ENCODE results near the gene TCF4. TPM values are rescaled to one million over a fixed set of nuclear protein-coding genes. Genes with fewer than 3 reads are reported as not detected.

The TCF4 gene
- total and polyA plus RNA-seq, 4 donors: 14.3 to 356 (median 73.0) TPM

- Histone ChIP-seq H3K9ac (ENCODE audit: insufficient read depth in 1 of 2, low read length in 2 of 2) (no peak overlapping the region), H3K27me3 (ENCODE audit: control insufficient read depth in 3 of 3, insufficient read depth in 3 of 3, low read length in 2 of 3) (no peaks in the 10 kb centered on the region), H3K4me3 (no peak overlapping the region), H3K36me3 (ENCODE audit: control insufficient read depth in 4 of 4, insufficient read depth in 4 of 4, low read length in 4 of 4) (no peaks in the 10 kb centered on the region), H3K9me3 (ENCODE audit: control insufficient read depth in 4 of 4, insufficient read depth in 3 of 4, low read length in 3 of 4) (no peaks in the 10 kb centered on the region), H3K27ac (ENCODE audit: low read depth in 1 of 2, low read length in 1 of 2) (no peak overlapping the region), H3K4me1 (ENCODE audit: control insufficient read depth in 5 of 5, insufficient read depth in 5 of 5, low read length in 5 of 5) (peaks cover 0 to 18% (median 7%) of the 10 kb centered on the region in 5 donors)
- ATAC-seq (ENCODE audit: insufficient read depth, low FRiP score) (no peak), DNase-seq (no peak)
- TF ChIP-seq CTCF (IDR thresholded peaks at IDR 0.05; ENCODE audit: control extremely low read depth, extremely low read depth): no peak
- WGBS, 2 donors: 91 to 94% methylated on average over 3 of the region's 3 CpGs
These were observed 235.8 kb downstream of the TCF4 start for GRCh38 chr18:55351980-55352714.

GRCh38 chr18:55351241-55351691 is 236.7 kb downstream of the TCF4 start:
- Histone ChIP-seq H3K27ac (ENCODE audit: low read depth in 1 of 2, low read length in 1 of 2) (no peak overlapping the region), H3K4me1 (ENCODE audit: control insufficient read depth in 5 of 5, insufficient read depth in 5 of 5, low read length in 5 of 5) (peaks cover 0 to 18% (median 7%) of the 10 kb centered on the region in 5 donors), H3K9ac (ENCODE audit: insufficient read depth in 1 of 2, low read length in 2 of 2) (no peak overlapping the region), H3K9me3 (ENCODE audit: control insufficient read depth in 4 of 4, insufficient read depth in 3 of 4, low read length in 3 of 4) (no peaks in the 10 kb centered on the region), H3K36me3 (ENCODE audit: control insufficient read depth in 4 of 4, insufficient read depth in 4 of 4, low read length in 4 of 4) (no peaks in the 10 kb centered on the region), H3K27me3 (ENCODE audit: control insufficient read depth in 3 of 3, insufficient read depth in 3 of 3, low read length in 2 of 3) (no peaks in the 10 kb centered on the region), H3K4me3 (no peak overlapping the region)
- ATAC-seq (ENCODE audit: insufficient read depth, low FRiP score) (no peak), DNase-seq (no peak)
- WGBS, 2 donors: 43 to 53% methylated on average over 6 of the region's 6 CpGs
- no peak for TF ChIP-seq CTCF (IDR thresholded peaks at IDR 0.05; ENCODE audit: control extremely low read depth, extremely low read depth)

- no peak overlapping the region for H3K4me3 ChIP-seq
- no peaks in the 10 kb centered on the region for H3K9me3 ChIP-seq (ENCODE audit: control insufficient read depth in 4 of 4, insufficient read depth in 3 of 4, low read length in 3 of 4)
- no peak for DNase-seq
- no peak for ATAC-seq (ENCODE audit: insufficient read depth, low FRiP score)
- H3K27ac ChIP-seq (ENCODE audit: low read depth in 1 of 2, low read length in 1 of 2): no peak overlapping the region
- H3K9ac ChIP-seq (ENCODE audit: insufficient read depth in 1 of 2, low read length in 2 of 2): no peak overlapping the region
- WGBS, 2 donors: 83 to 85% methylated on average over 1 of the region's 1 CpG
- no peaks in the 10 kb centered on the region for H3K27me3 ChIP-seq (ENCODE audit: control insufficient read depth in 3 of 3, insufficient read depth in 3 of 3, low read length in 2 of 3)
- H3K36me3 ChIP-seq (ENCODE audit: control insufficient read depth in 4 of 4, insufficient read depth in 4 of 4, low read length in 4 of 4): no peaks in the 10 kb centered on the region
- peaks cover 0 to 15% (median 3%) of the 10 kb centered on the region in 5 donors for H3K4me1 ChIP-seq (ENCODE audit: control insufficient read depth in 5 of 5, insufficient read depth in 5 of 5, low read length in 5 of 5)
- TF ChIP-seq CTCF (IDR thresholded peaks at IDR 0.05; ENCODE audit: control extremely low read depth, extremely low read depth): no peak
These were observed 238.3 kb downstream of the TCF4 start for GRCh38 chr18:55349685-55350084.

All from lung (tissue), 12 donors.